ENCODE measurements around the gene EIF5A2.
"Not testable (repeated sequence)": the region's sequence is repeated elsewhere in the genome, so short reads cannot be mapped to it uniquely, and the experiment has no call there.

EIF5A2 gene

GRCh38 chr3:170896333-170896732 lies 12.1 kb downstream of the EIF5A2 start:
- DNase-seq, result not testable (repeated sequence)

GRCh38 chr3:170893895-170894294 lies 14.5 kb downstream of the EIF5A2 start:
- no peak for DNase-seq

- DNase-seq, result no peak
Measured at GRCh38 chr3:170889630-170890029, 18.8 kb downstream of the EIF5A2 start.

- no peak for DNase-seq
Measured at GRCh38 chr3:170889132-170889531, 19.3 kb downstream of the EIF5A2 start.

- DNase-seq, result not testable (repeated sequence)
Measured at GRCh38 chr3:170884109-170884930, 24.1 kb downstream of the EIF5A2 start.

DNA sequence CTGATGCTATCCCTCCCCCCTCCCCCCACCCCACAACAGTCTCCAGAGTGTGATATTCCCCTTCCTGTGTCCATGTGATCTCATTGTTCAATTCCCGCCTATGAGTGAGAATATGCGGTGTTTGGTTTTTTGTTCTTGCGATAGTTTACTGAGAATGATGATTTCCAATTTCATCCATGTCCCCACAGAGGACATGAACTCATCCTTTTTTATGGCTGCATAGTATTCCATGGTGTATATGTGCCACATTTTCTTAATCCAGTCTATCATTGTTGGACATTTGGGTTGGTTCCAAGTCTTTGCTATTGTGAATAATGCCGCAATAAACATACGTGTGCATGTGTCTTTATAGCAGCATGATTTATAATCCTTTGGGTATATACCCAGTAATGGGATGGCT lies 29.7 kb downstream of the EIF5A2 start:
- DNase-seq, result not testable (repeated sequence)

- DNase-seq, result not testable (repeated sequence)
Measured at GRCh38 chr3:170877311-170877710, 31.1 kb downstream of the EIF5A2 start.

- no peak for DNase-seq
Measured at GRCh38 chr3:170876537-170876936, 31.9 kb downstream of the EIF5A2 start.

- DNase-seq, result peak; percentile 97 to 98
Measured at GRCh38 chr3:170869645-170870593, 38.5 kb downstream of the EIF5A2 start, which contains the start of gene RPL22L1. Gene RPL22L1, minus strand, starts transcription at chr3:170870195. Its CDS starts 28 bp downstream, at chr3:170870167.

DNA sequence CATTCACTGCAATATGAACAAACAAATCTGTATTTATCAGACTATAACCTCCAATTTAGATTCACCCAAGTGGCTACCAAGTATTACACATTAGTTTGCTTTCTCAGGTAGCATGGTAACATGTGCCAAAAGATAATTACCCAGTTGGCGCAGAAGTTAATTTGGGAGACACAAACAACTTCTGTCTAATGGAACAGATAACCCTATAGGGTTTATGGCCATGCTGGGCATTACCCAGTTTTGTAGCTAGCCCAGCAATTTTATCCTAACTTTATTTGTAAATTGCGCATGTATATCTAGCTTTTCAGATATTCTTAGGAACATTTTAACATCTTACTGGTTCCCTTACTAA lies 39.2 kb downstream of the EIF5A2 start:
- DNase-seq, result no peak

GRCh38 chr3:170868577-170869238 lies 39.7 kb downstream of the EIF5A2 start:
- DNase-seq, result no peak

DNA sequence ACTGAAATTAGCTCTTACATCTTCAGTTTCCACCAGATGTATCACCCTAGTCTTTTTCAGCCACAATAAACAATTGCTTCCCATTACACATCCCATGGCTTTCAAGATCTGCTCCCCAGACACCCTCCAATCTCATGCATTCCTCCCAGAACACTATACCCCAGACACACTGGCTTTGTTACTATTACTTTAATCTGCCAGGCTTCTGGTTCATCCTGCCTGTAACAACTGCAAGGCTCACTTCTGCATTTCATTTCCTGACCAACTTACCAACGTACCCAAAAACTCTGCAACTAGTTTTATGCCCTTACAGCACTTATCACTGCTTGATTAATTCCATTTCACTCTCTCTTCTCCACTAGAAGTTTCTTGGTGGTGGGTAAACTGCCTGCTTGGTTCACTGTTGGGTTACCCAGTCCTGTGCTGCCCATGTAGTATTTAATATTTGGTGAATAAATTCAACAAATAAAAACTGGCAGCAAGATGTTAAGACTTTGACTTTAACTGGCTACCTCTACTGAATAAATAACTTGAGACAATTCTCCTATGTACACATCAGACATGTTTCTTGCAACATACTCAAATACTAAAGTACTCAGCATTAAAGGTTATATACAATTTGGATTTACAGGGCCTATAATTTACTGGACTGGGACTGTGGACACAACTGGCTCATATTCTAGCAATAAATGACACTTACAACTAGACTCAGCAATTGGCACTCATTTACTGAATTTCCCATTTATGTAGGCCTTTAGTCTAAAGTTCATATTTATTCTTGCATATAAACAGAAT lies 41.1 kb downstream of the EIF5A2 start:
- peak; percentile 13 to 51 for DNase-seq

GRCh38 chr3:170866499-170866898 lies 41.9 kb downstream of the EIF5A2 start:
- DNase-seq, result no peak

- DNase-seq, result no peak
Measured at GRCh38 chr3:170865209-170866094, 43.0 kb downstream of the EIF5A2 start.

GRCh38 chr3:170864525-170865208 lies 43.8 kb downstream of the EIF5A2 start:
- DNase-seq, result no peak

DNA sequence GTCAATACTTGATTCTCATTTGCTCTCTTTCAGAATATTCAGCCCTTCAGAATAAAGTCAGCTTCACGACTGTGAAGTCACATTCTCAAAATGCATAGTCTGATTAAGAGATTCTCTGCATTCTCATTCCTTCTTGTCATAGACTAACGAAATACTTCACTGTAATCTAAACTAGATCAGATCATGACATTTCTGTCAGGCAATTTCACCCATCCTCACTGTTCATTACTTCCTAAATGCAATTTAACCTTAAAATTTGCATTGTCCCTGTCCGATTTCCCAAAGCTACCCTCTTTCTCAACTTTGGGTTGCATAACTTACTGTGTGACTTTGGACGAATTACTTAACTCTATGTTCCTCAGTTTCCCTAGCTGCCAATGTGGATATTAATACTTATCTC lies 44.6 kb downstream of the EIF5A2 start:
- peak in 1 of 2 donors; percentile 47 for DNase-seq

DNA sequence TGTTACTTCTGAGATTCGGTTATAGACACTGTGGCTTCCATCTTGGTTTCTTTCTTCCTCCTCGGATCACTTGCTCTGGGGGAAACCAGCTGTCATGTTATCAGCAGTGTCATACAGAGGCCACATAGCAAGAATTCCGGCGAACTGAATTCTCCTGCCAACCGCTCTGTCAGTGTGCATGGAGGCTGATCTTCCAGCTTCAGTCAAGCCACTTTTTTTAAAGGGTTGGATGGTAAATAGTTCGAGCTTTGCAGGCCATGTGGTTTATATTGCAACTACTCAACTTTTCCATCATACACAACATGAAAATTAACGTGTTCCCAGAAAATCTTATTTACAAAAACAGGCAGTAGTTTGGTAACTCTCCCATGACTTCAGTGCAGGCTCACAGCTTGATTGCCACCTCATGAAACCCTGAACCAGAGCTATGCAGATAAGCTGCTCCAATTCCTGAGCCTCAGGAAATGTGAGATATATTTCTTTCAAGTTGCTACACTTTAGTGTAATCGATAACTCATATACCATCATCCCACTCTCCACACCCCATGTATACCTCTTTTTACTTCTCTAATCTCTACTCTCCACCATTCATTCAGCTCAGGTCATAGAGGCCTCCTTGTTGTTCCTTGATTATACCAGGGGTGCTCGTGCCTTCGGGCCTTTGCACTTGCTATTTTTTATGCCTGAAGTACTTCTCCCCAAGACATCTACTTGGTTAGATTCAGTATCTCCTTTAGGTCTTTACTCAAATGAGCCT lies 45.6 kb downstream of the EIF5A2 start:
- no peak for DNase-seq

DNA sequence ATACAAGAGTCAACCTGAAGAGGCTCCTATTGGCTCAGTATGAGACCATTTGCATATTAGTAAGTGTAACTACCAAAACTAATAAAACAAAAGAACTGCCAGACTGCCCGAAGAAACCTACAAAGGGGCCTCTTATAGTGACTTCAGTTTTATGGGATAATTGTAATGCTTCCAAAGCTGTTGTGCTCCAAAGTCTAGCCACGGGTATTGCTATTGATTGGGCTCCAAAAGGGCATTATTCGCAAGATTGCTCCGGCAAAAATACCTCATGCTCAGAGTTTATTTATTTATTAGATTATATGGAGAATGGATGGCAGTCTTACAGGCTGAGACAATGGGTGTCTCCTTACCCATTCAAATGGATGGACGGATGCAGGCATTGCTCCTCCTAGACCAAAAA lies 49.8 kb downstream of the EIF5A2 start:
- no peak for DNase-seq

DNA sequence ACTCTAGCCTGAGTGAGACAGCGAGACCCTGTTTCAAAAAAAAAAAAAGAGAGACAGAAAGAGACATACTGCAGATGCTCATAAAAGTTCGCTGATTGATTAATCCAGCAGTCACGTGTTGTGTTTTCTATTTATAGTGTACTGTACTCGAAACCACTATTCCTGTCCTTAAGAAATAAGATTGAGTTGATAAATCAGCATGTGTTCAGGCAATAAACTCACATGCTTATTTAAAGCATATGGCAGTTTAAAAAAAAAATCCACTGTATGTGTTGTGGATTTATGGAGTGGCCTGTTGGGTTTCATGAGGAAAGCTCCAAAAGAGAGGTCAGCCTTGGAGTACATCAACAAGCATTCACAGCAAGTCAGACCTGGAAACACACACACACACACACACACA lies 56.1 kb downstream of the EIF5A2 start:
- no peak for DNase-seq
